Heart left ventricle (tissue), 13 donors: ENCODE results near the gene TPSAB1.

Source experiments
- POLR2A ChIP-seq, 2 donors: fragments of 450-650 bp; IDR thresholded peaks; one replicate each; pipeline ENCODE4 v1.6.1; 2017; ENCODE audit warnings: antibody characterized with exemption in 2 of 2, mild to moderate bottlenecking in 2 of 2, moderate library complexity in 2 of 2
- TF ChIP-seq, protein P1 (sequence below), 12 donors: fragments of 200-600 bp; sonication (generic) in 4 of 12; IDR thresholded peaks; one replicate each; pipeline versions ENCODE4 v1.5.0 to v1.8.0; 2018 to 2022; ENCODE audit warnings: antibody characterized with exemption in 12 of 12, mild to moderate bottlenecking in 5 of 12
- donor health status: ischemic (EF 13 %, LVEDD 7.1; RV severe dilation, severe dysfunction).
- donor health status: DM: no; HTN: yes; CAD: no.
- donor health status: DM: no; HTN: no; CAD: no.
- donor health status: ischemic (EF 25% LVEDD 6.9; RV normal size, moderate dysfunction).
- donor health status: ischemic (EF 25% LVEDD 5.7; RV mildly dilated, moderate dysfunction).
- donor health status: ischemic (EF 35%, LVEDD 5.7; RV mildly dilated, moderate dysfunction).
- donor health status: nonischemic (EF 11% LVEDD 7.7; RV severe dilation, severe dysfunction).
- donor health status: DM: yes; HTN: yes; CAD: no.
- donor health status: PGD.
- donor health status: ischemic (EF 29% LVEDD 5.4; RV normal size, mild dysfunction).
- donor health status: nonischemic (EF 23%, LVEDD 6.1; RV moderate dilation, normal function).

DNA sequence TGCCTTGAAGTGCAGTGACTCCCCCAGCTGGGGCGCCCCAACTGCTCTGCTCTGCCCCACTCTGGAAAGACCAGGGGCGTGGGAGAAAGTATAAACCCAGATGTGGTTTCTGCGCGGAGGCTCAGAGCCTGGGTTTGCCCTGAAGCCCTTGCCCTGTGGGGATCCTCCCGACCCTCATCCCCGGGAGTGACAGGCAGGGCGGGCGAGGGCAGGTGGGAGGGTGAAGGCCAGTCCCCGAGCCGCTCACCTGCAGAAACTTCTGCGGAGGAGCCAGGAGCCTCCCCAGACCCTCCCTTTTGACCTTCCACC, 19.2 kb downstream of the TPSAB1 start:
- TF ChIP-seq POLR2A (IDR thresholded peaks at IDR 0.05) = no peak
- TF ChIP-seq, protein P1, sequence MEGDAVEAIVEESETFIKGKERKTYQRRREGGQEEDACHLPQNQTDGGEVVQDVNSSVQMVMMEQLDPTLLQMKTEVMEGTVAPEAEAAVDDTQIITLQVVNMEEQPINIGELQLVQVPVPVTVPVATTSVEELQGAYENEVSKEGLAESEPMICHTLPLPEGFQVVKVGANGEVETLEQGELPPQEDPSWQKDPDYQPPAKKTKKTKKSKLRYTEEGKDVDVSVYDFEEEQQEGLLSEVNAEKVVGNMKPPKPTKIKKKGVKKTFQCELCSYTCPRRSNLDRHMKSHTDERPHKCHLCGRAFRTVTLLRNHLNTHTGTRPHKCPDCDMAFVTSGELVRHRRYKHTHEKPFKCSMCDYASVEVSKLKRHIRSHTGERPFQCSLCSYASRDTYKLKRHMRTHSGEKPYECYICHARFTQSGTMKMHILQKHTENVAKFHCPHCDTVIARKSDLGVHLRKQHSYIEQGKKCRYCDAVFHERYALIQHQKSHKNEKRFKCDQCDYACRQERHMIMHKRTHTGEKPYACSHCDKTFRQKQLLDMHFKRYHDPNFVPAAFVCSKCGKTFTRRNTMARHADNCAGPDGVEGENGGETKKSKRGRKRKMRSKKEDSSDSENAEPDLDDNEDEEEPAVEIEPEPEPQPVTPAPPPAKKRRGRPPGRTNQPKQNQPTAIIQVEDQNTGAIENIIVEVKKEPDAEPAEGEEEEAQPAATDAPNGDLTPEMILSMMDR (IDR thresholded peaks at IDR 0.05) = no peak
